EL (cell line): ENCODE measurements around the gene WDR33.
A peak's percentile ranks its signal among the peaks of the same experiment; 100 is the strongest.
"Not testable (repeated sequence)": the region's sequence is repeated elsewhere in the genome, so short reads cannot be mapped to it uniquely, and the experiment has no call there.

Experiments
- DNase-seq: peaks from one replicate; pipeline ENCODE4 v3.0.0-alpha.2; 2016

WDR33 gene

GRCh38 chr2:127810619-127811396, at the start of gene WDR33:
Gene WDR33, minus strand, starts transcription at chr2:127811171. Its CDS starts 40,190 bp downstream, at chr2:127770981.
- peak; percentile 87 for DNase-seq

GRCh38 chr2:127860130-127860529, 49.2 kb upstream of the WDR33 start:
- DNase-seq, result no peak

- no peak for DNase-seq
These were observed 48.7 kb upstream of the WDR33 start for GRCh38 chr2:127859712-127860085.

GRCh38 chr2:127857265-127857808, 46.4 kb upstream of the WDR33 start:
- DNase-seq, result peak; percentile 31

- DNase-seq, result peak; percentile 8
These were observed 42.7 kb upstream of the WDR33 start for GRCh38 chr2:127853671-127854070.

- no peak for DNase-seq
These were observed 41.4 kb upstream of the WDR33 start for GRCh38 chr2:127852388-127852787.

- no peak for DNase-seq
These were observed 37.0 kb upstream of the WDR33 start for GRCh38 chr2:127847931-127848330.

- DNase-seq, result no peak
These were observed 34.0 kb upstream of the WDR33 start for GRCh38 chr2:127844973-127845372.

GRCh38 chr2:127843677-127844076, 32.7 kb upstream of the WDR33 start:
- no peak for DNase-seq

GRCh38 chr2:127841466-127842178, 30.7 kb upstream of the WDR33 start:
- DNase-seq, result no peak

GRCh38 chr2:127840893-127841292, 29.9 kb upstream of the WDR33 start:
- DNase-seq, result no peak

- DNase-seq, result no peak
These were observed 24.0 kb upstream of the WDR33 start for GRCh38 chr2:127834951-127835350.

GRCh38 chr2:127829845-127830246, 18.9 kb upstream of the WDR33 start:
- DNase-seq, result no peak

GRCh38 chr2:127826708-127827107, 15.7 kb upstream of the WDR33 start:
- DNase-seq, result not testable (repeated sequence)

- peak; percentile 45 for DNase-seq
These were observed 15.1 kb upstream of the WDR33 start for GRCh38 chr2:127826047-127826446.

- DNase-seq, result no peak
These were observed 9.2 kb upstream of the WDR33 start for GRCh38 chr2:127820080-127820668.

GRCh38 chr2:127818794-127819425, 7.9 kb upstream of the WDR33 start:
- no peak for DNase-seq

- DNase-seq, result no peak
These were observed 7.3 kb upstream of the WDR33 start for GRCh38 chr2:127818241-127818640.

GRCh38 chr2:127814677-127815076, 3.7 kb upstream of the WDR33 start:
- no peak for DNase-seq

- DNase-seq, result not testable (repeated sequence)
These were observed 1.5 kb upstream of the WDR33 start for GRCh38 chr2:127812441-127812840.

- no peak for DNase-seq
These were observed 688 bp upstream of the WDR33 start for GRCh38 chr2:127811397-127812321.

- DNase-seq, result peak; percentile 25
These were observed 784 bp downstream of the WDR33 start for GRCh38 chr2:127810156-127810618.
